Measurements from ENCODE around the gene OGFOD3. TPM values are rescaled to one million over a fixed set of nuclear protein-coding genes. Genes with fewer than 3 reads are reported as not detected.
"Not testable (repeated sequence)": the region's sequence is repeated elsewhere in the genome, so short reads cannot be mapped to it uniquely, and the experiment has no call there.

The OGFOD3 gene
- total and polyA plus RNA-seq, 5 experiments from 2014 or later, result 25.6 to 35.2 (median 32.4) TPM

GRCh38 chr17:82371333-82372248 lies 46.8 kb downstream of the OGFOD3 start, which contains the start of gene UTS2R:
TSS of gene UTS2R (plus strand) at chr17:82371765. CDS start at chr17:82374325, 2,560 bp downstream.
- POLR2A ChIA-PET, result no interaction called here
- Mint-ChIP-seq H3K27ac (peak within 1 kb of the TSS in 1 of 10 donors; percentile 25), H3K4me3 (peak within 1 kb of the TSS; percentile 64 to 85 (median 76)), H3K36me3 (peaks cover 0 to 5% (median 0%) of the 10 kb centered on the region in 3 donors), H3K4me1 (peaks cover 3 to 20% (median 14%) of the 10 kb centered on the region in 4 donors), H3K27me3 (peaks cover 11 to 56% (median 27%) of the 10 kb centered on the region in 5 donors), H3K9me3 (no peaks in the 10 kb centered on the region)
- DNase-seq (no peak), ATAC-seq (peak; percentile 10 to 25)

- Mint-ChIP-seq H3K4me1 (peaks cover 3 to 20% (median 14%) of the 10 kb centered on the region in 4 donors), H3K9me3 (no peaks in the 10 kb centered on the region), H3K27me3 (peaks cover 11 to 48% (median 24%) of the 10 kb centered on the region in 5 donors), H3K36me3 (peaks cover 0 to 5% (median 0%) of the 10 kb centered on the region in 3 donors), H3K4me3 (peak overlapping the region; percentile 64 to 85 (median 76)), H3K27ac (peak overlapping the region in 1 of 10 donors; percentile 25)
- POLR2A ChIA-PET, result no interaction called here
- ATAC-seq (peak; percentile 50 to 53), DNase-seq (peak in 2 of 10 donors; percentile 27 to 45)
These were observed 47.7 kb downstream of the OGFOD3 start for GRCh38 chr17:82370471-82371332.

- ATAC-seq (no peak), DNase-seq (no peak)
- Mint-ChIP-seq H3K36me3 (peaks cover 0 to 5% (median 0%) of the 10 kb centered on the region in 3 donors), H3K27ac (no peak overlapping the region), H3K4me3 (no peak overlapping the region), H3K27me3 (peaks cover 11 to 45% (median 26%) of the 10 kb centered on the region in 5 donors), H3K4me1 (peaks cover 3 to 20% (median 14%) of the 10 kb centered on the region in 4 donors), H3K9me3 (no peaks in the 10 kb centered on the region)
- POLR2A ChIA-PET, result no interaction called here
These were observed 49.2 kb downstream of the OGFOD3 start for GRCh38 chr17:82369211-82369610.

- peaks cover 7 to 34% (median 18%) of the 10 kb centered on the region in 5 donors for H3K27me3 Mint-ChIP-seq
- no peak overlapping the region for H3K27ac Mint-ChIP-seq
- POLR2A ChIA-PET, result no interaction called here
- no peaks in the 10 kb centered on the region for H3K9me3 Mint-ChIP-seq
- DNase-seq (no peak), ATAC-seq (no peak)
- peaks cover 0 to 3% (median 0%) of the 10 kb centered on the region in 3 donors for H3K36me3 Mint-ChIP-seq
- no peak overlapping the region for H3K4me3 Mint-ChIP-seq
- peaks cover 3 to 16% (median 11%) of the 10 kb centered on the region in 4 donors for H3K4me1 Mint-ChIP-seq
These were observed 50.5 kb downstream of the OGFOD3 start for GRCh38 chr17:82367724-82368524.

GRCh38 chr17:82366749-82367148 lies 51.6 kb downstream of the OGFOD3 start:
- Mint-ChIP-seq H3K4me3 (no peak overlapping the region), H3K4me1 (peaks cover 3 to 10% (median 7%) of the 10 kb centered on the region in 4 donors), H3K27ac (no peak overlapping the region), H3K36me3 (peaks cover 0 to 2% (median 0%) of the 10 kb centered on the region in 3 donors), H3K27me3 (peaks cover 3 to 27% (median 10%) of the 10 kb centered on the region in 5 donors), H3K9me3 (no peaks in the 10 kb centered on the region)
- ATAC-seq (no peak), DNase-seq (no peak)
- POLR2A ChIA-PET, result no interaction called here

- no peaks in the 10 kb centered on the region for H3K9me3 Mint-ChIP-seq
- H3K4me1 Mint-ChIP-seq, result peaks cover 0 to 5% (median 3%) of the 10 kb centered on the region in 4 donors
- no peaks in the 10 kb centered on the region for H3K36me3 Mint-ChIP-seq
- POLR2A ChIA-PET, result no interaction called here
- no peak overlapping the region for H3K27ac Mint-ChIP-seq
- H3K4me3 Mint-ChIP-seq, result no peak overlapping the region
- DNase-seq (no peak), ATAC-seq (no peak)
- H3K27me3 Mint-ChIP-seq, result peaks cover 0 to 21% (median 6%) of the 10 kb centered on the region in 5 donors
These were observed 52.6 kb downstream of the OGFOD3 start for GRCh38 chr17:82365606-82366295.

GRCh38 chr17:82361885-82362633 lies 56.3 kb downstream of the OGFOD3 start:
- no peaks in the 10 kb centered on the region for H3K9me3 Mint-ChIP-seq
- H3K4me3 Mint-ChIP-seq, result no peak overlapping the region
- POLR2A ChIA-PET, result interaction anchor here (1.5 kb wide), 1 partner anchor 189 kb away, joined by 4 read pairs; no protein-coding TSS in a partner anchor
- H3K27ac Mint-ChIP-seq, result peak overlapping the region in 1 of 10 donors; percentile 72
- peaks cover 0 to 12% (median 10%) of the 10 kb centered on the region in 5 donors for H3K27me3 Mint-ChIP-seq
- no peaks in the 10 kb centered on the region for H3K36me3 Mint-ChIP-seq
- ATAC-seq, result no peak
- no peak for DNase-seq
- H3K4me1 Mint-ChIP-seq, result peaks cover 2 to 7% (median 6%) of the 10 kb centered on the region in 4 donors

GRCh38 chr17:82359451-82360074 lies 58.8 kb downstream of the OGFOD3 start:
- POLR2A ChIA-PET, H3K9me3 Mint-ChIP-seq, H3K36me3 Mint-ChIP-seq, H3K4me3 Mint-ChIP-seq, H3K27ac Mint-ChIP-seq, DNase-seq, H3K4me1 Mint-ChIP-seq, ATAC-seq: not testable (repeated sequence)
- peaks cover 0 to 19% (median 10%) of the 10 kb centered on the region in 5 donors for H3K27me3 Mint-ChIP-seq

- H3K27me3 Mint-ChIP-seq, result peaks cover 0 to 19% (median 10%) of the 10 kb centered on the region in 5 donors
- no peak for DNase-seq
- POLR2A ChIA-PET, result interaction anchor here (0.7 kb wide), 1 partner anchor 161 kb away, joined by 3 read pairs; no protein-coding TSS in a partner anchor
- H3K36me3 Mint-ChIP-seq, result no peaks in the 10 kb centered on the region
- no peaks in the 10 kb centered on the region for H3K9me3 Mint-ChIP-seq
- peaks cover 2 to 7% (median 6%) of the 10 kb centered on the region in 4 donors for H3K4me1 Mint-ChIP-seq
- peak within 1 kb of the TSS in 2 of 10 donors; percentile 2 to 14 for H3K4me3 Mint-ChIP-seq
- ATAC-seq, result peak in 1 of 2 donors; percentile 62
- peak within 1 kb of the TSS in 1 of 10 donors; percentile 49 for H3K27ac Mint-ChIP-seq
These were observed 59.7 kb downstream of the OGFOD3 start, which contains the start of gene TEX19 for GRCh38 chr17:82358465-82359350. TSS of gene TEX19 (plus strand) at chr17:82359247. CDS start at chr17:82362151, 2,904 bp downstream.

GRCh38 chr17:82357394-82357793 lies 61.0 kb downstream of the OGFOD3 start:
- ATAC-seq (no peak), DNase-seq (no peak)
- Mint-ChIP-seq H3K27me3 (peaks cover 0 to 19% (median 10%) of the 10 kb centered on the region in 5 donors), H3K9me3 (no peaks in the 10 kb centered on the region), H3K4me3 (no peak overlapping the region), H3K36me3 (no peaks in the 10 kb centered on the region), H3K4me1 (peaks cover 2 to 7% (median 6%) of the 10 kb centered on the region in 4 donors), H3K27ac (no peak overlapping the region)
- POLR2A ChIA-PET, result no interaction called here
